Measurements from ENCODE around the gene SCN4A.
"Not testable (repeated sequence)": the region's sequence is repeated elsewhere in the genome, so short reads cannot be mapped to it uniquely, and the experiment has no call there.

SCN4A gene

GRCh38 chr17:63916566-63917185 lies 56.0 kb downstream of the SCN4A start:
- no peak for DNase-seq (ENCODE audit: low spot score)

GRCh38 chr17:63915753-63916152 lies 57.0 kb downstream of the SCN4A start:
- DNase-seq (ENCODE audit: low spot score): not testable (repeated sequence)

- no peak for DNase-seq (ENCODE audit: low spot score)
These were observed 58.2 kb downstream of the SCN4A start for GRCh38 chr17:63914471-63914870.

GRCh38 chr17:63911657-63912100 lies 61.0 kb downstream of the SCN4A start:
- no peak for DNase-seq (ENCODE audit: low spot score)

- no peak for DNase-seq (ENCODE audit: low spot score)
These were observed 61.6 kb downstream of the SCN4A start, which contains the start of gene CSHL1 for GRCh38 chr17:63911041-63911635. CSHL1 (minus strand) TSS chr17:63911258; CDS start chr17:63911196, 62 bp downstream.

- DNase-seq (ENCODE audit: low spot score): no peak
These were observed 62.6 kb downstream of the SCN4A start for GRCh38 chr17:63910096-63910495.

GRCh38 chr17:63909586-63909985 lies 63.1 kb downstream of the SCN4A start:
- DNase-seq (ENCODE audit: low spot score): not testable (repeated sequence)

- not testable (repeated sequence) for DNase-seq (ENCODE audit: low spot score)
These were observed 65.4 kb downstream of the SCN4A start for GRCh38 chr17:63907161-63907778.

- not testable (repeated sequence) for DNase-seq (ENCODE audit: low spot score)
These were observed 67.9 kb downstream of the SCN4A start for GRCh38 chr17:63904796-63905195.

GRCh38 chr17:63903787-63904201 lies 68.9 kb downstream of the SCN4A start:
- DNase-seq (ENCODE audit: low spot score): not testable (repeated sequence)

- not testable (repeated sequence) for DNase-seq (ENCODE audit: low spot score)
These were observed 70.7 kb downstream of the SCN4A start for GRCh38 chr17:63901971-63902370.

GRCh38 chr17:63898899-63899798 lies 73.6 kb downstream of the SCN4A start:
- DNase-seq (ENCODE audit: low spot score): not testable (repeated sequence)

GRCh38 chr17:63896524-63897354 lies 76.0 kb downstream of the SCN4A start, which contains the start of gene CSH1:
CSH1 (minus strand) TSS chr17:63896574; CDS start chr17:63896511, 63 bp downstream.
- DNase-seq (ENCODE audit: low spot score): not testable (repeated sequence)

- DNase-seq (ENCODE audit: low spot score): not testable (repeated sequence)
These were observed 77.9 kb downstream of the SCN4A start for GRCh38 chr17:63894821-63895220.

- not testable (repeated sequence) for DNase-seq (ENCODE audit: low spot score)
These were observed 78.7 kb downstream of the SCN4A start for GRCh38 chr17:63894021-63894420.

GRCh38 chr17:63892316-63893037 lies 80.2 kb downstream of the SCN4A start:
- DNase-seq (ENCODE audit: low spot score): not testable (repeated sequence)

- not testable (repeated sequence) for DNase-seq (ENCODE audit: low spot score)
These were observed 83.5 kb downstream of the SCN4A start for GRCh38 chr17:63889026-63889848.

All from globus pallidus (tissue), 1 donor.